Osteoblast (primary cell): ENCODE measurements around the gene ACBD7. TPM values are rescaled to one million over a fixed set of nuclear protein-coding genes. Genes with fewer than 3 reads are reported as not detected.

Experiments
- DNase-seq: peaks from one replicate; pipeline ENCODE4 v3.0.0; 2011; ENCODE audit warnings: low spot score, mixed read lengths; ENCODE audit not compliant: insufficient read length; ENCODE audit errors: missing footprints
- H2AFZ ChIP-seq: 2 replicates; pipeline ENCODE4 v1.6.0; 2011; ENCODE audit warnings: mild to moderate bottlenecking, low read length
- H3K27ac ChIP-seq: 2 replicates; pipeline ENCODE4 v1.5.1; 2011; ENCODE audit warnings: mild to moderate bottlenecking, low read depth, low read length, moderate library complexity
- H3K27me3 ChIP-seq: 2 replicates; pipeline ENCODE4 v1.6.0; 2012; ENCODE audit warnings: mild to moderate bottlenecking, control low read depth, inconsistent platforms, low read length, moderate library complexity; ENCODE audit not compliant: insufficient read depth
- H3K36me3 ChIP-seq: 2 replicates; pipeline ENCODE4 v1.5.1; 2011; ENCODE audit warnings: mild to moderate bottlenecking, low read length, control low read depth, moderate library complexity; ENCODE audit not compliant: insufficient read depth
- H3K4me1 ChIP-seq: 2 replicates; pipeline ENCODE4 v1.5.1; 2011; ENCODE audit warnings: mild to moderate bottlenecking, low read length, control low read depth, moderate library complexity; ENCODE audit not compliant: insufficient read depth
- H3K4me2 ChIP-seq: 2 replicates; pipeline ENCODE4 v1.6.0; 2011; ENCODE audit warnings: mild to moderate bottlenecking, low read length; ENCODE audit not compliant: insufficient read depth
- H3K4me3 ChIP-seq: fragments of 200-600 bp; sonication (generic); 3 replicates; pipeline ENCODE4 v1.5.1; 2012; ENCODE audit warnings: mild to moderate bottlenecking, low read length, inconsistent platforms; ENCODE audit not compliant: insufficient read depth
- H3K79me2 ChIP-seq: 2 replicates; pipeline ENCODE4 v1.6.0; 2012; ENCODE audit warnings: mild to moderate bottlenecking, low read length, control low read depth, inconsistent platforms; ENCODE audit not compliant: insufficient read depth
- H3K9me3 ChIP-seq: 2 replicates; pipeline ENCODE4 v1.5.1; 2011; ENCODE audit warnings: low read depth, low read length, control low read depth
- H4K20me1 ChIP-seq: 2 replicates; pipeline ENCODE4 v1.6.0; 2012; ENCODE audit warnings: mild to moderate bottlenecking, low read length, control low read depth; ENCODE audit not compliant: insufficient read depth
- total RNA-seq: library from RNA; depleted of rRNA; stranded (reverse); fragments of >200 nt; gene quantifications from 2 replicates; pipeline ENCODE4 v1.2.3, GENCODE V29; 2012
- TF ChIP-seq, protein P1 (sequence below): IDR thresholded peaks from 2 replicates; pipeline ENCODE4 v1.5.1; 2011; ENCODE audit warnings: mild to moderate bottlenecking, low read depth, low read length, moderate library complexity; ENCODE audit errors: extremely low read depth

Gene ACBD7
- total RNA-seq, 1 donor: 0.72 TPM

GRCh38 chr10:15092855-15093408 lies 4.4 kb upstream of the ACBD7 start:
- H3K4me2 ChIP-seq: no peak overlapping the region
- no peaks in the 10 kb centered on the region for H3K27me3 ChIP-seq
- DNase-seq: no peak
- TF ChIP-seq, protein P1, sequence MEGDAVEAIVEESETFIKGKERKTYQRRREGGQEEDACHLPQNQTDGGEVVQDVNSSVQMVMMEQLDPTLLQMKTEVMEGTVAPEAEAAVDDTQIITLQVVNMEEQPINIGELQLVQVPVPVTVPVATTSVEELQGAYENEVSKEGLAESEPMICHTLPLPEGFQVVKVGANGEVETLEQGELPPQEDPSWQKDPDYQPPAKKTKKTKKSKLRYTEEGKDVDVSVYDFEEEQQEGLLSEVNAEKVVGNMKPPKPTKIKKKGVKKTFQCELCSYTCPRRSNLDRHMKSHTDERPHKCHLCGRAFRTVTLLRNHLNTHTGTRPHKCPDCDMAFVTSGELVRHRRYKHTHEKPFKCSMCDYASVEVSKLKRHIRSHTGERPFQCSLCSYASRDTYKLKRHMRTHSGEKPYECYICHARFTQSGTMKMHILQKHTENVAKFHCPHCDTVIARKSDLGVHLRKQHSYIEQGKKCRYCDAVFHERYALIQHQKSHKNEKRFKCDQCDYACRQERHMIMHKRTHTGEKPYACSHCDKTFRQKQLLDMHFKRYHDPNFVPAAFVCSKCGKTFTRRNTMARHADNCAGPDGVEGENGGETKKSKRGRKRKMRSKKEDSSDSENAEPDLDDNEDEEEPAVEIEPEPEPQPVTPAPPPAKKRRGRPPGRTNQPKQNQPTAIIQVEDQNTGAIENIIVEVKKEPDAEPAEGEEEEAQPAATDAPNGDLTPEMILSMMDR: no peak
- H3K9me3 ChIP-seq: no peaks in the 10 kb centered on the region
- no peak overlapping the region for H2AFZ ChIP-seq
- H3K27ac ChIP-seq: no peak overlapping the region
- no peaks in the 10 kb centered on the region for H4K20me1 ChIP-seq
- peaks cover 4% of the 10 kb centered on the region for H3K79me2 ChIP-seq
- peaks cover 11% of the 10 kb centered on the region for H3K4me1 ChIP-seq
- H3K36me3 ChIP-seq: no peaks in the 10 kb centered on the region
- H3K4me3 ChIP-seq: no peak overlapping the region

- no peak for DNase-seq
- H3K4me1 ChIP-seq: peaks cover 9% of the 10 kb centered on the region
- no peak overlapping the region for H3K27ac ChIP-seq
- H3K79me2 ChIP-seq: no peaks in the 10 kb centered on the region
- TF ChIP-seq, protein P1: no peak
- no peaks in the 10 kb centered on the region for H3K36me3 ChIP-seq
- H4K20me1 ChIP-seq: no peaks in the 10 kb centered on the region
- H2AFZ ChIP-seq: no peak overlapping the region
- no peaks in the 10 kb centered on the region for H3K27me3 ChIP-seq
- no peak overlapping the region for H3K4me3 ChIP-seq
- H3K9me3 ChIP-seq: no peaks in the 10 kb centered on the region
- H3K4me2 ChIP-seq: no peak overlapping the region
Observed at GRCh38 chr10:15091418-15091817, 2.8 kb upstream of the ACBD7 start.

- TF ChIP-seq, protein P1: no peak
- H3K27ac ChIP-seq: peak overlapping the region; percentile 62
- no peaks in the 10 kb centered on the region for H3K36me3 ChIP-seq
- peak overlapping the region; percentile 90 for H2AFZ ChIP-seq
- peak overlapping the region; percentile 75 for H3K4me3 ChIP-seq
- no peaks in the 10 kb centered on the region for H3K79me2 ChIP-seq
- H4K20me1 ChIP-seq: no peaks in the 10 kb centered on the region
- peak overlapping the region; percentile 88 for H3K4me2 ChIP-seq
- H3K9me3 ChIP-seq: no peaks in the 10 kb centered on the region
- peak; percentile 80 for DNase-seq
- no peaks in the 10 kb centered on the region for H3K27me3 ChIP-seq
- H3K4me1 ChIP-seq: peaks cover 13% of the 10 kb centered on the region
Observed at GRCh38 chr10:15084502-15084922, 4.1 kb downstream of the ACBD7 start.

- H4K20me1 ChIP-seq: no peaks in the 10 kb centered on the region
- H3K9me3 ChIP-seq: no peaks in the 10 kb centered on the region
- H3K79me2 ChIP-seq: no peaks in the 10 kb centered on the region
- no peaks in the 10 kb centered on the region for H3K27me3 ChIP-seq
- peak overlapping the region; percentile 88 for H3K4me2 ChIP-seq
- TF ChIP-seq, protein P1: no peak
- H3K27ac ChIP-seq: peak overlapping the region; percentile 62
- peaks cover 13% of the 10 kb centered on the region for H3K4me1 ChIP-seq
- no peaks in the 10 kb centered on the region for H3K36me3 ChIP-seq
- H2AFZ ChIP-seq: peak overlapping the region; percentile 90
- peak overlapping the region; percentile 75 for H3K4me3 ChIP-seq
- peak; percentile 65 for DNase-seq
Observed at GRCh38 chr10:15083674-15084501, 4.7 kb downstream of the ACBD7 start.
